ENCODE data around the gene MAX.
"Not testable (repeated sequence)": the region's sequence is repeated elsewhere in the genome, so short reads cannot be mapped to it uniquely, and the experiment has no call there.

Gene MAX

DNA sequence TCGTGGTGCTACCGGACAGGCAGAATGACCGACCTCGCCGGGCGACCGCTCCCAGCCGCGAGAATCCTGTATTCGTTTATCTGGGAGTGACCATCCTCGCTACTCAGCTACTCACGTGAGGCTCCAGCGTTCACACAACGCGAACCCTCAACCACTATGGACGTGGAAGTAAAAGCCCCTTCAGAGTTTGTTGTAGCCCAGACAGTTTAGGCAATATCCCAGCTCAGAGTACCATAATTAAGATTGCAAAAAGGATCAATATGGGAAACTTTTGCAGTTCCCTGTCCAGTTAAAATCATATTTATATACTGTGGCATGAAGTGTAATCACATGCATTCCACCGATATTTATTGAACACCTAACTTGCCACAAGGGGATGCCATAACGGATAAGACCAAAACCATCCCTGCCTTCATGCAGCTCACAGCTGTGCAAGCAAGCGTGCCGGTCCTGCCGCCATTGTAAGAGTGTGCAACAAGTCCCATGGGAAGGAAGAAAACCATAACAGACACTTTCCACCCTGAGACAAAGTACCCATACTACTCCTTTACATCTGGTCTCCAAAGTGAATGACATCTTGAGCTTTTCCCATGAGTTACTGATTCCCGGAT is 938 bp upstream of the MAX start:
- no peak for DNase-seq

DNA sequence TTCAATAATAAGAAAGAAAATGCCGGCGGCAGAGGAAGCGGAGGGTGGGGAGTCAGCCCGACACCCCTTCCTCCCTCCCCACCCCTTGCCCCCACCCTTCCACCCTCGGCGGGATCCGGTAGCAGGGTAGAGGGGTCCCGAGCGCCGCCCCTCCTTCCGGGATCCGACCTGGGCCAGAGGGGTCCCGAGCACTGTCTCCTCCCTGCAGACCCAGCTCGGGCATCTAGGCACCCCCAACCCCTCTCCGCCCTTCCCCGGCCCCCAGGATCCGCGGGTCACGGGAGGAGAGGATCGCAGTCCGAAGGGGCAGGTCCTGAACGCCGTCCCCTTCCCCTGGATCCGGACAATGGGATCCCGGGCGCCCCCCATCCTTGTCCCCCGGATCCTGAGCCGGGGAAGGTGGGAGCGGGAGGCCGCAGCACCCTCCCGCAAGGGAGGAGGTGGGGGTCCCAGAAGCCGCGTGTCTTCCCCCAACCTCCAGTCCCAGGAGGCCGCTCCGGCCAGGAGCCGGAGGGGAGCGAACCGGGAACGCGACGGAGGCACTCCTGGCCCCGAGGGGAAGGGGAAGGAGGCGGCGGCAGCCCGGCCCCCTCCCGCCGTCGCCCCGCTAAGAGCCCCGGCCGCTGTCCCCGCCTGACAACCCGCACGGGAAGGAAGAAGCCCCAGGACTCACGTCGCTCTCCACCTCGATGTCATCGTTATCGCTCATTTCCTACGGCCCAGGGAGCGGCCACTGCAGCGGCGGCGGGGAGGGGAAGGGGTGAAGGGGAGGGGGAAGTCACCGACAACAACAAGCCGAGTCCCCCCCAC is 481 bp downstream of the MAX start:
- DNase-seq = peak; percentile 48

DNA sequence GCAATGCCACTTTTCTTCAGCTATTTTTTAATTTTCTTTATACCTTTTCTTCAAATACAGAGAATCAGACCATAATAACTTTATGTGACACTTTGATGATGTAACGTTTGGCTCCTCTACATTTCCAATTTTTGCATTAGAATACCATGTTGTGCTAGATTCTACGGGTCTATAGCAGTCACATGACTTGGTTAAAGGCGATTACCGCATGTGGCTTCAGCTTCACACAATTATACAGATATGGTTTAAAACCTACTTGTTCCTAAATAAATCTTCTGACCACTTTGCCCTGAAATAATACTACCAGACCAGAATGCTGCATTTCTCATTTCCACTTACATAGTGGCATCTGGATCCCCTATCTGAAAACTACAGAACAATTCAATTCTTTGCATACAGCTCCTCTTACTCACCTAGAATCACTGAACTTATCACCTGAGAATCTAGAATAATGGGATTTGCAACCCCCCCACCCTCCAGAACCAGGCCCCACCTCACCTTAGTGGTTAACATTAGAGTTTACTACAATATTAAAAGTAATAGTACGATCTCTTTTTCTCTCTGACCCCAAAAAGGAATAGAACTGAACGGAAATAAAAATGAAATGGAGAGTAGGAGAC is 1.3 kb downstream of the MAX start:
- DNase-seq = no peak

DNA sequence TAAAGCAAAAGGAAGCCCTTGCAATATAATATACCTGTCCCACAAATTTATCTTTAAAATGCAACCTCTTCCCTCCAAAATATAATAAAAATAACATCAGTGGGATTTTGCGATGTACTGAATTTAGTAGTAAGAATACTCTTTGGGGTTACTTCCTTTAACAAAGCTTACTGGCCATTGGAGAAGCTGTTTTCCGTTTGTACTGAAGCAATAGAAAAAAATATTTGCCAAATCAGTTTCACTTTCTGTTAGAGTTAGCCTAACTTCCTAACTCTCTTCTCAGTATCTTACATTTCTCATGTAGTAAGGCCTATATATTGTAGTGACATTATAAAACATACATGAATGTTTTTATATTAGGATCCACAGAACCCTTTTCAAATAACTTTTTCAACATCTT is 3.7 kb downstream of the MAX start:
- no peak for DNase-seq

DNA sequence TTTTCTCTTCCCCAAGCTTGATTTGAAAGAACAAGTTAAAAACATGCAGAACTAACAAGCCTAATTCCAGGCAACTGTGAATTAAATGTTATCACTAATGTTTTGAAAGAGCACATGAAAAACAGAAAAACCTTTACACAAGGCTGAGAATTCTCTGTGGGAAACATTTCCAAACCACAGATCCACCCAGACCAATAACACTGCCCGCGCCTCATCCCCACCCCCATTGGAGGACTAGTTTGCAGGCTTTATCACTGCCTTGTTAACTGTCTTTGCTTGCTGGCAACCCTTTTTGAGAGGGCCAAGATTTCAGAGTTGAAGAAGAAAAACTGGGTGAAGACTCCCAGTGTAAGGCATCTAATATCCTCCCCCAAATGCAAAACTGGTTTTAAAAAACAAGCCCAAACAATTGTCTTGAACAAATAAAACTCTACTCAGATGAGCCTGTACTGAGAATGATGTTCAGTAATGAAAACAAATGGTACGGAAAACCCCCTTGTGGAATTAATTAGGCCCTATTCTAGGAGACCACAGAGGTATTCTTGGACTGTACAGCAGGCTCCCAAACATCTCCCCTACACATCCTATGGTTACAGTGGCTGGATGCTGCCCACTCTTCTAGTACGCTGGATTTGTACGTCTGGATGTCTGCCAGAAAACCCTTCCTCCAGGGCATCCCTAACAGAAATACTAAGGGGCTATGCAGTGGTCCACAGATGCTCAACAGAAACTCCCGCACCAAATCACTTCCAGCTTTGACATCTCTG is 5.8 kb downstream of the MAX start:
- DNase-seq = no peak

DNA sequence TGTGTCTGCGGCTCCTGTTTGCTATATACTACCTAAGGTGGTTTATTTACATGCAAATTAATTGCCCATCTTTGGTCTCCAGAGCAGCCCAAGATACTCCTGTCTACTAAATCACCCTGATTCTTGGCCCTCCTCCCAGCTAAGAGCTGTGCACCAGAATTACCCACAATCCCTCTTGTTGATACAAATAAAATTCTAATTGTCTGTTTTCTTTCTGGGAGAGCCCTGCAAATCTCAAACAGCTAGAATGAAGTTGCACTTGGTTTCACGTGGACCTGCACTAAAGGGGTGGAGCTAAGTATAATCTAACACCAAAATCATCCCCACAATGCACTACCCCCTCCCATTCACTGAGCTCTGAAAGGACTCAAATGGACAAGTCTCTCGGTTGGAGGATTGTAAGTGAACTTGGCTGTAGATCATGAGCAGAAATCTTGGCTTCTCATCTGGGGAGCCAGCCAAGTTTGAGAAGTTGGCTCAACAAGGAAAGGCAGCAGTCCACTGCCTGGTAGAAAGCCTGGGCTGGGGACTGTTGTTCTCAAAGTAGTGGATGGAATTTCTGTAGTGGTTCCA is 6.6 kb downstream of the MAX start:
- DNase-seq = no peak

DNA sequence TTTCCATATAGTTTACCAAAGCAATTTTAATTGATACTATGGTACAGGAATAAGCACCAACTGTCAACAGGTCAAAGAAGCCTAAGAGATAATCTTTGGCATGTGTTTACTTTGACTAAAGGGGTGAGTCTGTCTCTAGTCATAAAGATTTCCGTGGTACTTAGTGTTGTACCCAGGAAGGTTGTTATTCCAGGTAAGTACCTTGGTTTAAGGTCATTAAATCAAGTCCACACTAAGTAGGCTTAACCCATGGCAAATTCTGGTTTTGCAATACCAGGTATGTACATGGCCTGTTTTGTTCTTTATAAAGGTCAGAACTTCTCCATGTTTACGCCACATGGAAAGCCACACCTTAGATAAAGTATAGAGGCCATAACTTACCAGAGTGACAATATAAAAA is 10.0 kb downstream of the MAX start:
- no peak for DNase-seq

DNA sequence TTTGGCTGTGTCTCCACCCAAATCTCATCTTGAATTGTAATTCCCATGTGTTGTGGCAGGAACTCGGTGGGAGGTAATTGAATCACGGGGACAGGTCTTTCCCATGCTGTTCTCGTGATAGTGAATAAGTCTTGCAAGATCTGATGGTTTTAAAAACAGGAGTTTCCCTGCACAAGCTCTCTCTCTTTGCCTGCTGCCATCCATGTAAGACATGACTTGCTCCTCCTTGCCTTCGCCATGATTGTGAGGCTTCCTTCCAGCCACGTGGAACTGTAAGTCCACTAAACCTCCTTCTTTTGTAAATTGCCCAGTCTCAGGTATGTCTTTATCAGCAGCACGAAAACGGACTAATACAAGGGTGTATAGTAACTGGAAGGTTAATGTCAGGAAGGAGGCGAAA is 14.5 kb downstream of the MAX start:
- DNase-seq = not testable (repeated sequence)

DNA sequence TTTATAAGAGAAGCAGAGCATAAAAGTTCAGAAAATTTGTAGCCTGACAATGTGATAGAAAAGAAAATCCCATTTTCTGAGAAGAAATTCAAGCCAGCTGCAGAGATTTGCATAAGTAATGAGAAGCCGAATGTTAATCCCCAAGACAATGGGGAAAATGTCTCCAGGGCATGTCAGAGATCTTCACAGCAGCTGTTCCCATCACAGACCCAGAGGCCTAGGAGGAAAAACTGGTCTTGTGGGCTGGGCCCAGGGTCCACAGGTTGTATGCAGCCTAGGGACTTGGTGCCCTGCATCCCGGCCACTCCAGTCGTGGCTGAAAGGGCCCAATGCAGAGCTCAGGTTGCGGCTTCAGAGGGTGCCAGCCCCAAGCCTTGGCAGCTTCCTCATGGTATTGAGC is 15.6 kb downstream of the MAX start:
- DNase-seq = not testable (repeated sequence)

DNA sequence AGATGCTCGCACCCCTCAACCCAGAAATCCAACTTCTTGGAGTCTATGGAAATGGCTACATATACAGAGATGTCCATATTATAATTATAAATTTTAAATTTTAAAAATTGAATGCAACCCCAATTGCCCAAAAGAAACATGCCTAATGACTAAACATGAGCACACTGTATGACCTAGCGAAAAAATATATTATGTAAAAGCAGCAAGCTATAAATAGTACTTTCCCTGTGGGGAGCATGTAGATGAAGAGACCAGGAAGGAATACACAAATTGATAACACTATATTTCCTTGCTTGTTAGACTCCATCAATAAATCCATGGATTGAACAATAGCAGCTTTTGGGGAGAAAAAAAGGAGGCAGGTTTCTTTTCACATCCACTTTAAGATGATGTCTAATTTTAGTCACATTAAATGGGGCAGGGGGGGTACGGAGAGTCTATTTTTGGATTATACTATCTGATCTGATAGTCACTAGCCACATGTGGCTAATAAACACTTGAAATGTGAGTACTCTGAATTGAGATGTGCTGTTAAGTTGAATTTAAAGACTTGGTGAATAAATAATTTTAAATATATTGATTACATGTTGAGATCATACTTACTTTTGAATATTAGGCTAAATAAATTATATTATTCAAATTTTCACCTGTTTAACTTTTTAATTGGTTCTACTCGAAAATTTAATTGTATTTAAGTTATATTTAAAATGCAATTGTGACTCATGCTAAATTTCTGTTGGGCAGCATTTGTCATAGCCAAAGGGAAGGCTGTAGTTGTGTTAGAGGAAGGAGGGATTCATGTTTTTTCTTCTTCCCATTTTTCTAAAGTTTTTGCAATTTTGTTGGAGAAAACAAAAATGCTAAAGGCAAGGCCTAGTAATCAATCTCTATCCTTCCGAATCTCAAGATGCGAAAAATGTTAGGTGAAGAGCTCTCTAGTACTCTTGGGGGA is 17.5 kb downstream of the MAX start:
- no peak for DNase-seq

DNA sequence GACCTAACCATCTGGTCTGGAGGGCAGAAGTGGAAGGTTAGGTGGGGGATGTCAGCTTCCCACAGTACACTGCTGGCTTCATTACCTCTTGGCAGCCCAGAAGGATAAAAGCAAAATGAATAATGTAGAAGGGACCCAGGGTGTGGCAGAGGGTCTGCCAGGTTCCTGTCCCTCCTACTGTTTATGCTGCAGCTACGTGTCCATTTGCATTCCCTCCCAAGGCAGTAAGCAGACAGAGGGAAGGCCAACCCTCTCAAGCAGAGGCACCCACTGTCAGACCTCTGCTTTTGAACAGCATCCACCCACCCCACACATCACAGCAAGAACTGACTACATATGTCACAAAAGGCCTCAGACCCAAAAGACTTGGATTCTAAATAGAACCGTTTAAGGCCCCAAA is 19.4 kb downstream of the MAX start:
- no peak for DNase-seq

DNA sequence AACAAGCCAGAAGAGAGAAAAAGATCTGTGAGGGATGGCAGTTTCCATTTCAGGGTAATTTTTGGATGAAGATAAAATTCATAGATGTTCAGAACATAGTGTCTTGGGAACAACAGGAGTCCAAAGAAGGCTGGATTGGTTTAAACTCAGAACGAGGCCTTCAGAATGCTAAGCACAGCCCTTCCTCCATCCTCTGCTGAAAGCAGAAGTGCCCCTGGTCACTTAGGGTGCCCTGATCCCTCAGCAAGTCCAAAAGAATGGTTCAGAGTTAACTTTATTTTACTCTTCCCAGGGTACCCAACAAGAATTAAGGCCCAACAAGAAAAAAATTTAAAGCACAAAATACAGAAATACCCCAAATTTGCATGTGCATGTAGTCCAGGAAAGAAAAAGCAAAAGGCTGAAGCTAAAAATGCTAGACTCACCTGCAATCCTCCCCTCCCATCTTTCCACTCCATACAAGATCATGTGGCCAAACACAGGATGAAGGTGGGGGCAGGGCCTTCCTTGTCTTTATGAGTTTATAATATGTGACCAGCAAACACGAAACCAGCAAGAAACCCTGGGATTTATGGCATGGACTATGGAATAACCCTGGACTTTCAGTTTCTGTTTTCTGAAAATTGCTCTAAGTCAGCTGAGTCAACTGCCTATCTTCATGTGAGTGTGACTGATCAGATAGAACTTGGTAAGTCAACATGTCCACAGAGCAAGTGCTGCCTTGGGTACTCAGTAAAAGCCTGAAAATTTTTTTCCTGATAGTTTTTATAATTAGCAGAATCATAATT is 21.2 kb downstream of the MAX start:
- no peak for DNase-seq

DNA sequence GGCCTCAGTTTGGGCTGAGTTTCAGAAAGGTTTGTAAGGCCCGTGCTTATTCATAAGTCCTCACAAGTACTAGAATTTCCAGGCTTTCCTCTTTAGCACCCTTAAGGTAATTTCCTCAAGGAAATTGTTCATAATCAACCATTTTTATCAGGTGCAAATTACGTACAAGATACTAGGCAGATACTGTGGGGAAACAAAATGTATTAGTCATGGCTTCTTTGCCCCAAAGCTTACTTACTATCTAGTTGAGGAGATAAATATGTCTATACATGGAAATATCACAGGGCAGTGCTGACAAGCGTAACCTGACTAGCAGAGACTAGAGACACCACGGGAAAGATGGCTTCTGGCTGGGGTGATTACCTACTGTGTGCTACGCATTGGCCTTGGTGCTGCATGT is 22.5 kb downstream of the MAX start:
- no peak for DNase-seq

DNA sequence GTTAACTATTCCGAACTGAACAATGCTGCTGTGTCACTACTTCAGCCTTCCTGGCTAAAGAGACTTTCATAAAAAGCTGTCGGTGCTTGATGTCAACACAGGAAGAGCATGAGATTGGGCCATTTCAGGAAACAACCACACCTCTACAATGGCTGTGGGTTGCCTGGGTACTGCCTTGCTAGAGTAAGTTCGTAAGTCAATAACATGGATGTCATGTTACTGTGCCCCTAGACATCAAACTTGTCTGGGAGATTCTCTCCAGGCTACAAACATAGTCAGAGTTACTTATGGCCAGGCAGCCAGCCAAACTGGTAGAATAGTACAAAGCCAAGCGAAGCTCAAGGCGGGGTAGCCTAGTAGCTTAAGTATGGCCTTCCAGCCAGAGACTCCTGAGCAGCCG is 23.1 kb downstream of the MAX start:
- DNase-seq = no peak

DNA sequence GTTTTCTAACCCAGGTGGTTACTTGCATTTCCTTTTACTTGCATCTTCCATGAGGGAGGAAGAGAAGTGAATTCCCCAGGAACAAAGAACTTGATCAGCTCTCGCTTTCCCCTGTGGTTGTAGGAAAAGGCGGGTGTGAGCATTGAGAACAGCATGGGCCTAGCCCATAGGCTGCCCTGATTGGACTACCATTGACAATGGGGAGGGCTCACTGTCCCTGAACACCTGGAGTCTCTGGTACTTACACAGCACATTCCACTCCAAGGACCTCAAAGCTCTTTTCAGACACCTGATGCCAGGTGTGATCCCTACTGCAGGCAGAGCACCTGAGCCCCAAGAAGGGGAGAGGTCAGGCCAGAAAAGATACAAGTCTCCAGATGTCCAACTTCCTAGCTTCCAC is 25.0 kb downstream of the MAX start:
- DNase-seq = no peak

DNA sequence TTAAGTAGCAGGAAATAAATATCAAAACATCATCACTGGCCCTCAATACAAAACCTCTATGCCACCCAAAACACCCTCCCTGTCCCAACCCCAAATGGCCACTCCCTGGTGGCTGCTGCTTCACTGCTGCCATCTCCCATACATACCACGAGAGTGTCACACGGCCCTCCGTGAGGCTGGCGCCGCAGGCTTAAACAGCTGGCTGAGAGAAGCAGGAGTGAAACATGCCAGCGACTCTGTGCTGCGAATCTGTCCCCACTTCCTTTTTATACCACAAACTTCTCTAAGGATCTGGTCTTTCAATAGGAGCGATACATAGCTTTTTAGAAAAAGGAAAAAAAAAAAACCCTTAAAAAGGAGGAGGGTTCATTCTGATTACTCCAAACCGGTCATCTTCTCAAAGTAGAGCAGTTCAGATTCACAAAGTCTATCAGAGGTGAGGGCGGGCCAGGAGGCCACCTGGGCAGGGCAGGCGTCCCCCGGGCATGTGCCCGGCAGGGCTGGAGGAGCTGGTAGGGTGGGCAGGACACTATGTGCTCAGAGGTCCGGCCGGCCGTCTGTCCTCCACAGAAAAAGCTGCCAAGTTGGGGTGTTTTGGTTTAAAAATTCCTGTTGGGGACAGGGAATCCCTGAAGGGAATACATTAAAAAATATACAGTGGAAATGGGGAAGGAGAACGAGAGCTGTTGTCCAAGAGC is 26.5 kb downstream of the MAX start:
- DNase-seq = no peak

DNA sequence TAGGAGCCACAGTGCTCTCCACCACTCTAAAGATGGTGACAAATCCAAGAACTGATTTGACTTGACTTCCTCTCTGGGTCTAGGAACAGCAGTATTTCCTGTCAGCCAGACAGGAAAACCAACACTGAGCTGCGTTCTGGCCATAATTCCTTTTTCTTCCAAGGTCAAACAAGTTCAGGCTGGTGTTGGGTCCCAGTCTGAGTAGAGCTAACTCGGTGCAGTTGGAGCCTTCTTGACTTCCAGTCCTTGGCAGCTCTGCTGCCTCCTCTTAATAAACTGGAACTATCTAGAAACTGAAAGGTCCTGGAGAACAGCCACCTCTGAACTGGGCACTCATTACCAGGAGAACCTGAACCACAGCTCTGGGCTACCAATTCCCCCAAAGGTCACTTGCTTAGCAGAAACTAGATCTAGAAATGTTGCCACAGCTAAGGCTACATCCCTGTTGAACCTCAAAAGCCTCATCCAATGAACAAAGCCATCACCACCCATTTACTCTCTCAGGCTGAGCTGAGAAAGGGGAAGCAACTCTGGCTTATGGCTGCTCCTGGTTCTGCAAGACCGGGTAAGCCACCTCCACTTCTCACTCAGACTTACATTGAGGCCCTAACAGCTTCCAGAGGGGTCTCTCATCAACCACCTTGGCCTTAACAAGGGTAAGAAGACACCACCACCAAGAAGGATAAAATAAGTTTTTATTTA is 27.7 kb downstream of the MAX start:
- no peak for DNase-seq

DNA sequence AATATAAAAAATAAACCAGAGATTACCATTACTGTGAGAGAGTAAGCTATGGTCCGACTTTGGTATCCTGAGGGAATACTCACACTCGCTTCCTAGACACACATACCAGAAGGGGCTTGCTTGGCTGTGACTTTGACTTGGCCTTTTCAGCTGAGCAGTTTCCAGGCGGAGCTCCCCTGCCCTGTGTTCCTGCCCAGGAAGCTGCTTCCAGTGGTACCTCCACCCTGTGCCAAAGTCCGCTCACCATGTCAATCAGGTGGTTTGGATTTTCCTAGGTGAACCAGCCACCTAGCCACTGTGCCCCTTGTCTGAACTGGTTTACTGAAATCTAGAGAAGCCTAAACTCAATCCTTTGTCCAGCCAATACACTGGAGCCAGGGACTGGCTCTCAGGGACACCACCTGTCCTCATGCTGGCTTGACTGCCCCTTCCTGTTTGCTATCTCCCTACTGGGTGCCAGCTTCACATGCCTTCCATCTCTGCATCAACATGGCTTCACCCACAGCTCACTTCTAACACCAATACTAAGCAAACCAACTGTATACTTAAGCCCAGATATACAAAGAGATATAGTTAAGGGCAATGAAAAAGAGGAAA is 28.6 kb downstream of the MAX start:
- DNase-seq = no peak

DNA sequence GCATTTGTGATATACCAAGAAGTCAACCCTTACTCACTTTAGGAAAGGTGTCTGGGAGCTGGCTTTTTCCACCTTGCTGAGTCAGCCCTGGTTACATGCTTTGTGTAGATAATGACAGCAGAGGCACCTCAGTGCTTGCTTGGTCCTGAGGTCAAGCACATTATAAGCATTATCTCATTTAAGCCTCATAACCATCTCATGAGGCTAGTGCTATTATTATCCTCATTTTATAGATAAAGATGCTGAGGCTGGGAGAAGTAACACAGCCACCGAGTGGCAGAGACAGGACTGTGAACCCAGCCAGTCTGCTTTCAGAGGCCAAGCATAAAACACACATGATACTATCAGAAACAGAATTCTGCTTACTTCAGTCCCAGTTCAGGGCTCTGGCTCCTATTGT is 29.4 kb downstream of the MAX start:
- DNase-seq = no peak
